NCI-H226 (cell line): ENCODE results near the gene DDTL.
"Not testable (repeated sequence)": the region's sequence is repeated elsewhere in the genome, so short reads cannot be mapped to it uniquely, and the experiment has no call there.

Experiments used
- DNase-seq: peaks from one replicate; pipeline ENCODE4 v3.0.0-alpha.2; 2015

DDTL gene

DNA sequence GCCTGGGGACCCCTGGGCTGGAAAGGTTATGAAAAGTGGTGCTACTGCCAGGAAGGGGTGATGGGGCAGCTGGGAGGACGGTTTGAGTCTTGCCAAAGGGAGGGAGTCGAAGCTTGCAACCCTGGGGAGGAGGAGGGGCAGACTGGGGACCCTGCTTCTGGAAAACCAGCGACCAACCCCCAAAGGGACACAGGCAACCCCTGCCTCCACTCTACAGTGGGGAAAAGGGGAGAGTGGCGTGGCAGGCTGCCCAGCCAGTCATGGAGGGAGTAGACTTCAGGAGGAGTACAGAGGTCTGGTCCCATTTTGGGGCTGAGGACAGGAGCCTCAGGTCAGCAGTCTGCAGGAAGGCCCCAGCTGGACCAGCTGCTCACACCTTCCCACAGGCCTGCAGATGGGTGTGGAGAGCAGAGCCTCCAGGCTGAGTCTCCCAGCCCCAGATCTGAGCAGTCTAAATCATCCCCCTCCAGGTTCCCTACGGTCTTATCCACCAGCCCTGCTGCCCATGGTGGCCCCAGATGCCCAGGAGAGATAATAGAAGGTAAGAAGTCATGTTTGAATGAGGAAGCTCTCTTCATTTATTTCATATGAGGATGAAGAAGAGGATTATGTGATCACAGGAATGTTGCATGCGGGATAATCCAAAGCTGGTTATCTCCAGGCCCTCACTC lies 4.3 kb downstream of the DDTL start:
- no peak for DNase-seq

DNA sequence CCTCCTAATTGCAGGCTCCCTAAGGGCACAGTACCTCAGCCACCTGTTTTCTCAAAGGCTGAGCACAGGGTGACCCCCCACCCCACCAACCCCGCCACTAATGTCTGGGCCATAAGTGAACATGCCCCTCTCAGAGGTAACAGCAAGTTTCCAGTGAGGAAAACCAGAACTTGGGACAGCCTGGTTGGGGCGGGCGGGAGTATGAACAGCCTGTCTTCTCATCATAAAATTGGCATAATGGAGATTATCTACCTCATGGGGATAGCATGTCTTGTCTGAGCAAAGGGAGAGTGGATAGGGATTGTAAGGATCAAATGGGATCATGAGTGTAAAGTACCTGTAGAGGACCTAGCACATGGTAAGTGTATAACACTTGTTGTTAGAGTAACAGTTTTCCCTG lies 5.2 kb downstream of the DDTL start:
- DNase-seq = not testable (repeated sequence)

DNA sequence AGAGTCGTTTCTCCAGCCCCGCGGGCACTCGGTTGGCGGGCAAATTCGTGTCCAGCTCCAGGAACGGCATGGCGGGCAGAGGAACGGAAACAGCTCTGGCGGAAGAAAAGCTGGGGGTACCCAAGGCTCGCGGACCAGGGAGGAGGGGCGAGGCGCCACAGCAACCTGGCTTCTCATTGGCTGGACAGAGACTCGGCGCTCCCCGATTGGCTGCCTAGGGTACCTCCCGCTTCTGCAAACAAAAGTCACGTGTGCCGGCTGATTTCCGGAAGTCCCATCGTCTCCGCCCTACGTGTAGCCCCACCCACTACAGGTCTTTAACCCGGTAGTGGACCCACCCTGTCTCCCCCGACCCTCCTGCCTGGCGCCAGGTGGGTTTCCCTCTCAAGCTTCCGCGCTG lies 7.7 kb downstream of the DDTL start, which contains the start of gene DDT:
Gene DDT, minus strand, starts transcription at position 97 of the 400 bp plus-strand sequence. Its CDS starts 27 bp downstream, at position 70.
- DNase-seq = not testable (repeated sequence)

DNA sequence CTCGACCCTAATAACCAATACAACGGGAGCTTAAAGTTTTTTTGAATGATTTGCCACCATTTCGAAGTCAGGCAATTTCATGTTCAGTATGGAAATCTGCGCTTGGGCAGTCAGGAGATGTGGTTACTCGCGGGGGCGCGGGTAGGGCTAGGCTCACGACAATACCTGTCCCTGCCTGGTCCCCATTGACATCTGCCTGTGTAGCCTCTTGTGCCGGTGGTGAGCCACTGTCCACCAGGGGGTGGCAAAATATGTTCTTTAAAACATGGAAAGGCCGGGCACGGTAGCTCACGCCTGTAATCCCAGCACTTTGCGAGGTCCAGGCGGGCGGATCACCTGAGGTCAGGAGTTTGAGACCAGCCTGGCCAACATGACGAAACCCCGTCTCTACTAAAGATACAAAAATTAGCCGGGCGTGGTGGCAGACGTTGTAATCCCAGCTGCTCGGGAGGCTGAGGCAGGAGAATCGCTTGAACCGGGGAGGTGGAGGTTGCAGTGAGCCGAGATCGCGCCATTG lies 8.2 kb downstream of the DDTL start:
- DNase-seq = not testable (repeated sequence)

DNA sequence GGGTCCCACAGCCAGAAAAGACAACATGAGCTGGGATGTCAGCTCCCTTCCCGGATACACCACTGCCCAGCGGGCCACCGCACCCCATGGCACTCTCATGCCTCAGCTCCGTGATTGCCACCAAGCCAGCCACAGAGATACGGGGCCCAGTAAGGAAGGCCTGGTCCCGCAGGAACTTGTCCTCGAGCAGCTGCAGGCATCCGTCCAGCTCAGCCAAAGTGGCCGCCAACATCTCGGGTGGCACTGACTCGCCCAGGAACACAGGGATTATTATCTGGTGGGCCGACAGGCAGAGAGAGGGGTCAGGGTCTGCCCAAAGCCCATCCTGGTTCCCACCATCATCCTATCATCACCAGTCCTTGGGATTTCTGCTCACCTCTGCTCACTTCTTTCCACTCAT lies 10.6 kb downstream of the DDTL start:
- not testable (repeated sequence) for DNase-seq

DNA sequence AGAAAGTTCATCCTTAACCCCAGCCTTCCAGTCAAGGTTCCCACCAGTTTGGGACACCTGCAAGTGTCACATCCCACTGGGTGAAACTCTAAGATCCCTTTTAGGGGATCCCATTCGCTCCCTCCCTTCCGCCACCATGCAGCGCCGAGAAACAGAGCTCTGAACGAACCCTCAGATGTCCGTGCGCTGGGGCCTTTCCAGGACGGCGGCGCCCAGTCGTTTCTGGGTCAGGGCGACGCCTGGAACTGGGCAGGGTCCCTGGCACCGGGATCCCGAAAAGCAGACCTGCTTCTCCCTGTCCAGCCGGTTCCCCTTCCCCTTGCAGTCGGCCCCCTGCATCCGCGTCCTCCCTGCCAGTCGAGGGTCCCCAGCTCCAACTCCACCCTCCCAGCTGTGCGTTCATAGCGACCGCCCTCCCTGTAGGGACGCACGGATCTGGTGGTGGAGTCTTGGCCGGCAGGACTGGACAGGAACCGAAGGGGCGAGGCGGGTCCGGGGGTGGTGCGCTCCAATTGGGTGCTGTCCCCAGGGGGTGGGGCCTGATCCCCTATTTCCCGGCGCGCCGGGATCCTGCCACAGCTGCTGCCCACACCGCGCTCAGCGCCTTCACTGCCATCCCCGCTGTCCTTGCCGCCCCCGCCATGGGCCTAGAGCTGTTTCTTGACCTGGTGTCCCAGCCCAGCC lies 13.0 kb downstream of the DDTL start, which contains the start of gene GSTT2:
Gene GSTT2, plus strand, starts transcription at position 578 of the 684 bp plus-strand sequence.
- DNase-seq = not testable (repeated sequence)

DNA sequence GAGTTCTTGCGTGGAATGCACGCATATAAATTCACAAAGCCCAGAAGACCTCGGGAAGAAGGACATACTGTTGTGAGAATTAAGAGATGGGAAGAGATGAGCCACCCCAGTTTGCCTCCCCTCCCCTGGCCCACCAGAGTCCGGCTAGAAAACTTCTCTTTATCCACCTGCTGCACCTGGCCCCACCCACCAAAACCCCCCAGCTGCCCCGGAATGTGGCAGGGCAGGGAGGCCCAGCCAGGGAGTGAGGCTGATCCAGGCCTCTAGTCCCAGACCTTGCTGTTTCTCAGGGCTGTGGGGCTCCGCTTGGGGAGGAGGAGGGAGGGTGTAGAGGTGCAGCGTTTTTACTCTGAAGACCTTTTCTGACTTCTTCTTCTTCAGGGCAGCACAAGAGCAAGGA lies 13.9 kb downstream of the DDTL start:
- DNase-seq = not testable (repeated sequence)

DNA sequence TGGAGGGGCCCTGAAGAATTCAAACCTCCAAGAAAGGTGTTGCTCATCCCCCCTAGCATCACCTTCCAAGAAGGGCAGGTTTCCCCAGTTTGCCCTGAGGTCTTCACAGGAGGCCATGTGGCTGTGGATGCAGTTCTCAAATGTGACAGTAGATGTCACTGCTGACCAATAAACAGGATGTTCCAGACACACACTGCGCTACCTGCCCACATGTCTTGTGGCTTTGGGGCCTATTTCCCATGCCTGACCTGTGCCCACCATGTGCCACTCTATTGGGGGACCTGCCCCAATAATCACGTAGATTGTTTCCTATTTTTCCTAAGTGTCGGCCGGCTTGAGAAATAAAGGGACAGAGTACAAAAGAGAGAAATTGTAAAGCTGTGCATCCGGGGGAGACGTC lies 17.7 kb downstream of the DDTL start:
- DNase-seq = no peak

DNA sequence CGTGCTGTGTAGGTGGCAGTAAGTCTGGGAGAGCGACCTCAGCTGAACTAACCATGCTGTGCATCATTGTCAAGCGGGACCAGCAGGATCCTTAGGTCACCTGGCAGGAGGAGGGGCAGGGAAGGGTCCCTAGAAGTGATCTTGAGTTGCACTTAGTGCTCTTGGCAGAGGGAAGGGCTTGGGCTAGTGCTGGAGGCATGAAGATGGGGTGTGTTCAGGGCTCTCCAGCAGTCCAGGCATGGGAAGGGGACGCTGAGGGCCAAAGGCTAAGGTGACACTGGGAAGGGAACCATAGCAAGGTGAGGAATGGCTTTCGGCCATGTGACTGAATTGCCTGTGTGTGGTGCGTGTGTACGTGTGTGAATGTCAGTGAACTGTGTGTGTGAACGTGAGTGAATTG lies 19.4 kb downstream of the DDTL start:
- not testable (repeated sequence) for DNase-seq

DNA sequence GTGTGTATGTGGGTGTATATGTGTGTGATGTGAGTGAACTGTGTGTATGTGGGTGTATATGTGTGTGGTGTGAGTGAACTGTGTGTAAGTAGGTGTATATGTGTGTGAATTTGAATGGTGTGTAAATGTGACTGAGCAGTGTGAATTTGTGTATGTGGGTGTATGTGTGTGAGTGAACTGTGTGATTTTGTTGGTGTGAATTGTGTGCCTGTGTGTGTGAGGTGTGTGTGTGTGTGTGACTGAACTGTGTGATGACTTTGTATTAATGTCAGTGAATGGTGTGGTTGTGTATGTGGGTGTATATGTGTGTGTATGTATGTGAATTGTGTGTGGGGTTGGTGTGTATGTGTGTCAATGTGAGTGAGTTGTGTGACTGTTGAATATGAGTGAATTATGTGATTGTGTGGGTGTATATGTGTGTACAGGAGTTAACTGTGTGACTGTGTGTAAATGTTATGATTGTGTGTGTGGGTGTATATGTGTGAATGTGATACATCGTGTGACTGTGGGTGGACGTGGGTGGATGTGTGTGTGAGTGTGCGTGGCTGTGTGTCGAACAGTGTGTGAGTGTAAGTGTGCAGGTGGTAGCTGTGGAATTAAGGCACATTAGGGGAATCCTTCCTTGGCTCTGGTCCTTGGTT lies 20.0 kb downstream of the DDTL start:
- not testable (repeated sequence) for DNase-seq

DNA sequence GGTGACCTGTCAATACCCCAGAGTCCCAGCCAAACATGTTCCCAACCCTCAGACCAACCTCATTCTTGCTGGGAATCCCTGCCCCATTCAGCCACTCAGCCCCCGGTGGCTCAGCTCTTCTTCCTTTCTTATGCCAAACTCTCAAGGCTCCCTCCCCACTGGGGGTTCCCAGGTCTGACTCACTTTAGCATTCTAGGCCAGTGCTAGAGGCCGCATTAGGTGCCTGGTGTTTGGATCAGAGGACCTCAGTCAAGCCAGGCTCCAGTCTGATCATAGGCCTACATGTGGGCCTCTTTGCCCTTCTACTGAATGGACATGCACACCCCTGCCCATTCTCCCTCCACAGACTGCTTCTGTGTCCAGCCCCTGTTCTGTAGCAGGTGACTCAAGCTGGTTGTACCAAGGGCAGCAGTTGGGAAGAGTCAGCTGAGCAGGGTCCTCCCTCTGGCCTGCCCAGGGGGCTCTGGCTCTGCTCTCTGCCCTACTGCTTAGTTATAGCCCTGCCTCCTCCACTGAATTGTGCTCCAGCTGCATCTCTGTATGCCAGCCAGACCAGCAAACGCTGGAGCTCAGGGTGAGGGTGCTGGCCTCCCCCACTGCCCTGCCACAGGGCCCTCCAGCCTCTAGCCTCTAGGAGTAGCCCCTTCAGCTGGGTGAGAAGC lies 23.0 kb downstream of the DDTL start:
- DNase-seq = not testable (repeated sequence)

DNA sequence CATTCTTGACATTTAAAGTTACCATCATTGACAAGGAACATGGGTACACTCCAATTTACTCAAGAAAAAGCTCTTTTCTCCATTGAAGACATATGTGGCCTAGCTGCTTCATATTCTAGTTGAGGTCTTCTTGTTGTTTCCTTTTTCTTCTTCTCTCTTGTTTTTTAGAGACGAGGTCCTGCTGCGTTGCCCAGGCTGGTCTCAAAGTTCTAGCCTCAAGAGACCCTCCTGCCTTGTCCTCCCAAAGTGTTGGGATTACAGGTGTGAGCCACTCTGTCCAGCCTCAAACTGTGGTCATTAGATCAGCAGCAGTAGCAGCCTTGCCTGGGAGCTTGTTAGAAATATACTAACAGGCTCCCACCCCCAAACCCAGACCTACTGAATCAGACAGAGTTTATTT lies 26.4 kb downstream of the DDTL start:
- not testable (repeated sequence) for DNase-seq

DNA sequence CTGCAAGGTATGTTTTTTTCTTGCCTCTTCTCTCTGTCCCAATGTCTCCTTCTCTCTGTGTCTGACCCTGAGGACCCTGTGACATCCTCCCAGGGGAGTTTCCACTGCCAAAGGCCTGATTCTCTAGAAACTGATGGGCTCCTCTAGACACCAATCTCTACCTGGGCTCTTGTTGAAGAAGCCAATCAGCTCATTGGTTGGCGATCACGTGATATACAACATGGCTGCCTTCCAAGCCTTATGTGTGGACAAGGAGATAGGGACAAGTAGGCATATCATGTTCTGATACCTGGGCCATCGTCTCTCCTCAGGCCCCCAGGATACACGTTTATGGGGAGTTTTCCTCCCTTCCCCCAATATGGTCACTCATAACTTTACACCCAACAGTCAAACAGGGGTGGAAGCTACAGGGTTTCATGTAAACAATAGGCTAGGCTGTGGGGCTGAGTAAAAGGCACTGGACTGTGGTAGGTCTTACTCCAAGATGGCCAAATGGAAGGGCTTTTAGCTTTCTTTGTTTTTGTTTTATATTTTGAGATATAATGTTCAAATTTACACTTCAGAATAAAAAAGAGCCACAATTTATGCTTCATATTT lies 27.0 kb downstream of the DDTL start:
- not testable (repeated sequence) for DNase-seq

DNA sequence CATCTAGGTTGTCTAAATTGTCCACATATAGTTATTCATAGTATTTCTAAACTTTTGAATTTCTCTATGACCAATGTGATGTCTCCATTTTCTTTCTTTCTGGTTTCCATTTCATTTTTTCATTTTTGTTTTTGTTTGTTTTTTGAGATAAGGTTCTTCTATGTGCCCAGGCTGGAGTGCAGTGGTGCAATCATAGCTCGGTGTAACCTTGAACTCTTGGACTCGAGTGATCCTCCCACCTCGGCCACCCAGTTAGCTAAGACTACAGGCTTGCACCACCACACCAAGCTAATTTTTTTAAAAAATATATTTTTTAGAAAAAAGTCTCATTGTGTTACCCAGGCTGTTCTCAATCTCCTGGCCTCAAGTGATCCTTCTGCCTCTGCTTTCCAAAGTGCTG lies 30.4 kb downstream of the DDTL start:
- DNase-seq = no peak

DNA sequence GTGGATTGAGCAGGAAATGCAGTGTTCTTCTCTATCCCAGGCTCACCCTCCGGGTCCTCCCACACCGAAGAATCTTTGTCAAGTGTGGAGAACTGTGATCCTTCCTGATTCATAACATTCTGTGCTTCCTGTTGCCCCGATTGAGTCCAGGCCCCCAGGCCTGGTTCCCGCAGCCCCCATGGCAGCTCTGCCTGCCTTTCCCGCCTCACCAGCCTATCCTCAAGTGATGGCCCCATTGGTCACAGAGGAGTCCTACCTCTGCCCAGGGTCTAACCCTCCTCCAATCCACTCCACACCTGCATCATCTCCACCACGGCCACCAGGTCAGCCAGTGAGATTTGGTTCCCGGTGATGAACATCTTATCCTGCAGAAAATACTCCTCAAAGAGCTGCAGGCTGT lies 33.1 kb downstream of the DDTL start:
- DNase-seq = not testable (repeated sequence)

DNA sequence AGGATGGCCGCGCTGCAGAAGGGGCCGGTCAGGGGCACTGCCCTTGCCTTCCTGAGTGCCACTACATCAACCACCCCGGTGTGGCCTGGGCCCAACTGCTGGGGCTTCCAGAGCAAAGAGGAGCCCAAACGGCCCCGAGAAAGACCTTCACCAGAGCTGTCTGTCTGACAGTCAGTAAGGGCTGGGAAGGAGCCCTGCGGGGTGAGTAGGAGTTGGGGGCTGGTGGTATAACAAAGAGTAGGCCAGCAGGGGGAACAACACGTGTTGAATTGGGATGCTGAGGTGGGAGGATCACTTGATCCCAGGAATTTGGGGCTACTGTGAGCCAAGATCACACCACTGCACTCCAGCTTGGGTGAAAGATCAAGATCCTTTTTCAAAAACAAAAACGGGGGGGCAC lies 34.6 kb downstream of the DDTL start:
- no peak for DNase-seq

DNA sequence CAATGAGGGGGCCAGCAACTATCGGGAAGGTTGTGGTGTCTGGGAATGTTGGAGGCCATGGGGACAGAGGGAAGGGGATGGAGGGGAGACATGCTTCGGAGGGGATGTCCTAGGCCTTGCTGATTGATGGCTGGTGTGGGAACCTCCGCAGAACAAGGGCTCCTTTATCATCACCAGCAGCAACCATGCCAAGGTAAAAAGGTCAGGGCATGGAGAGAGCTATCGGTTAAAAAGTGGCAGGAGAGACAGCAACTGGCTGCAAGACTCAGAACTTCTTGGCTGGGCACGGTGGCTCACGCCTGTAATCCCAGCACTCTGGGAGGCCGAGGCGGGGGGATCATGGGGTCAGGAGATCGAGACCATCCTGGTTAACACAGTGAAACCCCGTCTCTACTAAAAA lies 35.6 kb downstream of the DDTL start:
- no peak for DNase-seq

DNA sequence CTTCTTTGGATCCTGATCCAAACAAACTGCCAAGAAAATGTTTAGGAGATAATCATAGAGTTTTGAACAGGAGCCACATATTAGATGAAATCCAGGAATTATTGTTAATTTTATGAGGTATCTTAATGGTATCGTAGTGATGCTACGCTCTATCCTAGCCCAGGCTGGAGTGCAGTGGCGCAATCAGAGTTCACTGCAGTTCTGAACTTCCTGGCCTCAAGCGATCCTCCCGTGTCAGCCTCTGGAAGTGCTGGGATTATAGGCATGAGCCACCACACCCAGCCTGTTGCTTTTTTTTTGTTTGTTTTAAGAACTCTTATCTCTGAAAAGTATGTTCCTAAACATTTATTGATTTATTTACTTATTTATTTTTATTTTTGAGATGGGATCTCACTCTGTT lies 36.2 kb downstream of the DDTL start:
- DNase-seq = no peak

DNA sequence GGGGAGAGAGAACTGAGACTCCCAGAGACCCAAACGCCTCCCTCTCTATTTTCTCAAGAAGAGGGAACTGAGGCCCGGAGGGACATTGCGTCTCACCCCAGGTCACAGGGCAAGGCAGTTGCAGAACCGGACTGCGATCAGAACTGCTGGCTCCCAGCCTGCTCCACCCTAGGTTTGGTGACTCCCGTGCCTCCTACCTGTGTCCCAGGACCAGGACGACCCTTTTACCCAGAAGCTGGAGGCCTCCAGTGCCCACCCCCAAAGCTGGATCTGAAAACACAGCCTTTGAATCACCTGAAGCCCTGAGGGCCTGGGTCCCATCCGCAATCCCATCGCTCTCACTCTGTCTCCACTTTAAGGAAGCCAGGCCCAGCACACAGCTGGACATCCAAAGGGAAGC lies 37.2 kb downstream of the DDTL start:
- DNase-seq = no peak

DNA sequence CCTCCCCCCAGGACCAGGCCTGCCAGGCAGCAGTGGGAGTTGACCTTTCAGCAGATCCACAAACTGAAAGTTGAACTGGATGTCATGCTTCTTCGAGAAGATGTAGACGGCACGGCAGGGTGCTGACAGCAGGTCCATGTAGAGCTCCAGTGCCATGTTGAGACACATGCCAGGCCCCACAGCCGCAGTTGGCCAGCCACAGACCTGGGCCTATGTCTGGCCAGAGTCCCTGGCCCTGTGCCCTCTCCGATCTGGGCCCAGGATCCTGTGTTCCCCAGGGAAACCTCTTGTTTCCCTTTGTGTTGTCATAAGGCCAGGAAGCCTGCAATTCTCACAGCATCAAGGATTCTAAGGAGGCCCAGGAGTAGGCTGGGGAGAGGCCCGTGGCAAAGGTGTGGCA lies 38.5 kb downstream of the DDTL start, which contains the start of gene GSTT4:
Gene GSTT4, minus strand, starts transcription at position 253 of the 400 bp plus-strand sequence. Its CDS starts 97 bp downstream, at position 156.
- no peak for DNase-seq

DNA sequence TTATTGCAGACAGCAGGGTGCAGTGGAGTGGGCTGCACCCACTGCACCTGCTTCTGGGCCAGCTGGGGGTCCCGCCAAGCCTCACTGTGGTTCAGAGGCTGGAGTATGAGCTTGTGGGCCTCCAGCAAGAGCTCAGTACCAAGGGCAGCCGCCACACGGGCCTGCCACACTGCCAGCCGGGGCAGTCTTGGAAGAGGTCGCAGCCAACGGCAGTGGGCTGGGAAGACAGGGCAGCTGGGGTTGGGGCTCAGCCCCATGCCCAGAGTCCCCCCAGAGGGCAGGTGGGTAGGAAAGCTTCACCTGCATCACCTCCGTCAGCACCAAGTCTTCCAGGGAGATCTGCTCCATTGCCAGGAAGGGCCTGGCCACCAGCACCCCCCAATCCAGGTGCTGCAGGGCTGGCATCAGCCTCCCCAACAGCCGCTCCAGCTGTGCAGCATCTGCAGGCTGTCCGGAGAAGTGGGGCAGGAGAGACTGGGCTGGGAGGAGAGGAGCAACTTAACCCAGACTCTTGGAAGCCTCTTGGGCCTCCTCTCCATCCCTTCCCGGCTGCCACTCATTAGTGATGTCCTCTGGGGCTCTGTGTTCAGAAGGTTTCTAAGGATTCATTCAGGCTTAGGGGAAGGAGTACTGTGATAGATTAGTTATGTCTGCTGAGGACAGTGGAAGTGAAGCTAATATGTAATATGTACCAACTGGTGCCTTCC lies 39.7 kb downstream of the DDTL start:
- no peak for DNase-seq

DNA sequence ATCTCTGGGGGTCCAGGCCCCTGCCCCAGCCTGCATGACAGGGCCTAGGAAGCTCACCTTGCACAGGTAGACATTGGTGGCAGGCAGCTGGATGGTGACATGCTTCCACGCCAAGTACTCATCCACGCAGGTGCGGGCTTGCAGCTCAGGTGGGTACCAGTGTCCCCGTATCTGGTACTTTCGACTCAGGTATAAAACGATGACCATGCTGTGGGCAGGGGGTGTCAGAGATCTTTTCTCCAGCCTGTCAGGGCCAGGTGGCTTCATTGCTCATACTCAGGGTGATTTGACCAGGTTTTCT lies 40.2 kb downstream of the DDTL start:
- no peak for DNase-seq
